Sigmoid colon (tissue), 7 donors: ENCODE measurements around the gene BNIPL. TPM values are rescaled to one million over a fixed set of nuclear protein-coding genes. Genes with fewer than 3 reads are reported as not detected.

ENCODE experiments used
- DNase-seq: peaks from one replicate; pipeline ENCODE4 v3.0.0-alpha.2; 2019
- H3K27ac ChIP-seq, 4 donors: fragments of 200-600 bp; sonication (generic); one replicate each; pipeline ENCODE4 v1.5.1; 2016 to 2019; ENCODE audit warnings: mild to moderate bottlenecking in 1 of 4
- H3K27me3 ChIP-seq, 3 donors: fragments of 200-600 bp; sonication (generic); one replicate each; pipeline ENCODE4 v1.5.1; 2019; ENCODE audit warnings: mild to moderate bottlenecking in 1 of 3
- H3K36me3 ChIP-seq, 4 donors: fragments of 200-600 bp; sonication (generic); one replicate each; pipeline ENCODE4 v1.5.1; 2016 to 2019
- H3K4me1 ChIP-seq, 4 donors: fragments of 200-600 bp; sonication (generic); one replicate each; pipeline ENCODE4 v1.5.1; 2017 to 2019
- H3K4me3 ChIP-seq, 4 donors: fragments of 200-600 bp; sonication (generic); one replicate each; pipeline ENCODE4 v1.5.1; 2017 to 2019; ENCODE audit warnings: mild to moderate bottlenecking in 2 of 4, moderate library complexity in 1 of 4
- H3K9me3 ChIP-seq, 4 donors: fragments of 200-600 bp in 3 of 4; sonication (generic) in 3 of 4; one replicate each; pipeline versions ENCODE4 v1.5.1 to v1.6.1; 2013 to 2019
- EP300 ChIP-seq, 4 donors: sonication (generic); formaldehyde crosslinking; IDR thresholded peaks; one replicate each; pipeline ENCODE4 v1.6.1; 2017; ENCODE audit warnings: antibody characterized with exemption in 4 of 4
- POLR2A ChIP-seq, 2 donors: fragments of 450-650 bp; IDR thresholded peaks; one replicate each; pipeline ENCODE4 v1.6.1; 2016; ENCODE audit warnings: antibody characterized with exemption in 2 of 2, mild to moderate bottlenecking in 2 of 2, moderate library complexity in 2 of 2
- POLR2AphosphoS5 ChIP-seq, 4 donors: sonication (generic); formaldehyde crosslinking; IDR thresholded peaks; one replicate each; pipeline ENCODE4 v1.6.1; 2017; ENCODE audit warnings: antibody characterized with exemption in 4 of 4
- WGBS, 2 donors: extraction: QIAGEN DNeasy Blood & Tissue Kit; methylation state at CpG; one replicate each; pipeline ENCODE4 v1.1.7; 2013; 5-methylcytosine and 5-hydroxymethylcytosine counted together
- intact Hi-C: fragments of 100-400 bp; cut with DNase I; formaldehyde crosslinking; loops from one replicate; pipeline ENCODE4 v1.15.1; 2023
- polyA plus RNA-seq, 3 donors: library from polyadenylated mRNA; stranded (reverse); fragments of 200-250 nt; gene quantifications; one replicate each; pipeline ENCODE4 v1.2.3, GENCODE V29; 2013
- small RNA-seq, 3 donors: library from RNA; depleted of rRNA; stranded (forward); fragments of <200 nt; gene quantifications; one replicate each; pipeline ENCODE3, GENCODE V24; 2016
- total RNA-seq, 4 donors: library from RNA; depleted of rRNA; stranded (reverse); fragments of >200 nt; gene quantifications; one replicate each; pipeline ENCODE4 v1.1.0, GENCODE V29; 2016
- TF ChIP-seq, protein P1 (sequence below), 4 experiments: fragments of 450-650 bp in 3 of 4; fragments of 200-600 bp in 1 of 4; IDR thresholded peaks; one replicate each; pipeline ENCODE4 v1.5.1; 2016 to 2019; ENCODE audit warnings: antibody characterized with exemption in 4 of 4, mild to moderate bottlenecking in 3 of 4, moderate library complexity in 2 of 4
- donor health status: healthy with polysubstance abuse.
- donor health status: Bipolar disorder and iron deficiency.
- donor health status: healthy.

Gene BNIPL
- total and polyA plus RNA-seq, 7 donors = 0.28 to 0.47 (median 0.36) TPM; not detected in 4

DNA sequence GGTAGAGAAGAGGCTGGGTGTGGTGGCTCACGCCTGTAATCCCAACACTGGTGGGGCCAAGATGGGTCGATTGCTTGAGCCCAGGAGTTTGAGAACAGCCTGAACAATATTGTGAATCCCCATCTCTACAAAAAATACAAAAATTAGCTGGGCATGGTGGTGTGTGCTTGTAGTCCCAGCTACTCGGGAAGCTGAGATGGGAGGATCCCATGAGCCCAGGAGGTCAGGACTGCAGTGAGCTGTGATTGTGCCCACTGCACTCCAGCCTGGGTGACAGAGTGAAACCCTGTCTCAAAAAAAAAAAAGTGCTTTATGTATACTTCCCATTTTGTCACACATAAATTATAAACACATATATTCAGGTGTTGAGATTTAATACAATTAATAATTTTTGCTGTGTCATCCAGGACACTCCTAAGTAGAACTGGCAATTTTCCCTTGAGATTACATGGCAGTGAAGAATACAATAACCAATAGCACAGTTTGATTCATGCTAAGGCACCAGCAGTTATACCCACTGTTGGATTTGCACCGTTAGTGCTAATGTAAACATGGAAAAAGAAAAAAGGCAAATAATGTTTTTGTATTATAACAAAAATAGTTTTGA, 49.7 kb downstream of the BNIPL start:
- Histone ChIP-seq H3K4me3 (no peak overlapping the region), H3K36me3 (no peaks in the 10 kb centered on the region), H3K27me3 (no peaks in the 10 kb centered on the region), H3K27ac (no peak overlapping the region), H3K9me3 (no peaks in the 10 kb centered on the region), H3K4me1 (no peaks in the 10 kb centered on the region)
- DNase-seq = no peak
- TF ChIP-seq, protein P1, sequence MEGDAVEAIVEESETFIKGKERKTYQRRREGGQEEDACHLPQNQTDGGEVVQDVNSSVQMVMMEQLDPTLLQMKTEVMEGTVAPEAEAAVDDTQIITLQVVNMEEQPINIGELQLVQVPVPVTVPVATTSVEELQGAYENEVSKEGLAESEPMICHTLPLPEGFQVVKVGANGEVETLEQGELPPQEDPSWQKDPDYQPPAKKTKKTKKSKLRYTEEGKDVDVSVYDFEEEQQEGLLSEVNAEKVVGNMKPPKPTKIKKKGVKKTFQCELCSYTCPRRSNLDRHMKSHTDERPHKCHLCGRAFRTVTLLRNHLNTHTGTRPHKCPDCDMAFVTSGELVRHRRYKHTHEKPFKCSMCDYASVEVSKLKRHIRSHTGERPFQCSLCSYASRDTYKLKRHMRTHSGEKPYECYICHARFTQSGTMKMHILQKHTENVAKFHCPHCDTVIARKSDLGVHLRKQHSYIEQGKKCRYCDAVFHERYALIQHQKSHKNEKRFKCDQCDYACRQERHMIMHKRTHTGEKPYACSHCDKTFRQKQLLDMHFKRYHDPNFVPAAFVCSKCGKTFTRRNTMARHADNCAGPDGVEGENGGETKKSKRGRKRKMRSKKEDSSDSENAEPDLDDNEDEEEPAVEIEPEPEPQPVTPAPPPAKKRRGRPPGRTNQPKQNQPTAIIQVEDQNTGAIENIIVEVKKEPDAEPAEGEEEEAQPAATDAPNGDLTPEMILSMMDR (IDR thresholded peaks at IDR 0.05) = no peak
- no peak for TF ChIP-seq POLR2A (IDR thresholded peaks at IDR 0.05)
- TF ChIP-seq EP300 (IDR thresholded peaks at IDR 0.05) = no peak
- TF ChIP-seq POLR2AphosphoS5 (IDR thresholded peaks at IDR 0.05) = no peak
- 76 to 80% methylated on average over 4 of the region's 4 CpGs for WGBS, 2 donors
- intact Hi-C loops = no loop called here

Small RNAs within 50 kb of the gene (small RNA-seq; reads per million reads assigned to genes)
- gene RNU6-884P = 0 reads per million in 3 donors

Other genes starting within 250 kb of the BNIPL start
- gene CTSK, start 228.3 kb upstream of the BNIPL start, total RNA-seq = 100 to 1,000 TPM in 1 of 4 donors, 10 to 100 TPM in 3; 33.5 to 114 (median 82.7) TPM
- gene CTSK, start 228.3 kb upstream of the BNIPL start, polyA plus RNA-seq = 10 to 100 TPM in 2 of 3 donors, 1 to 10 TPM in 1; 7.6 to 66.3 (median 56.5) TPM
- gene ARNT, start 160.0 kb upstream of the BNIPL start, total RNA-seq = 10 to 100 TPM; 39.9 to 64.8 (median 56.6) TPM
- gene ARNT, start 160.0 kb upstream of the BNIPL start, polyA plus RNA-seq = 10 to 100 TPM; 19.1 to 22.8 (median 21.5) TPM
- not detected for gene CTXND2, start 149.4 kb upstream of the BNIPL start, total RNA-seq
- not detected for gene CTXND2, start 149.4 kb upstream of the BNIPL start, polyA plus RNA-seq
- gene SETDB1, start 110.2 kb upstream of the BNIPL start, total RNA-seq = 10 to 100 TPM; 23.9 to 36.0 (median 30.3) TPM
- 10 to 100 TPM in 1 of 3 donors, 1 to 10 TPM in 2; 5.5 to 24.5 (median 9.0) TPM for gene SETDB1, start 110.2 kb upstream of the BNIPL start, polyA plus RNA-seq
- gene CERS2, start 61.8 kb upstream of the BNIPL start, total RNA-seq = 100 to 1,000 TPM in 1 of 4 donors, 10 to 100 TPM in 3; 68.7 to 103 (median 79.1) TPM
- 100 to 1,000 TPM in 1 of 3 donors, 10 to 100 TPM in 2; 50.6 to 115 (median 97.8) TPM for gene CERS2, start 61.8 kb upstream of the BNIPL start, polyA plus RNA-seq
- gene ANXA9, start 54.3 kb upstream of the BNIPL start, total RNA-seq = under 1 TPM in 1 of 4 donors, not detected in 3; 0.36 TPM
- under 1 TPM in 2 of 3 donors, not detected in 1; 0.45 to 0.60 TPM for gene ANXA9, start 54.3 kb upstream of the BNIPL start, polyA plus RNA-seq
- gene MINDY1, start 29.7 kb upstream of the BNIPL start, total RNA-seq = 10 to 100 TPM; 21.7 to 51.8 (median 27.0) TPM
- 10 to 100 TPM; 15.6 to 26.4 (median 22.1) TPM for gene MINDY1, start 29.7 kb upstream of the BNIPL start, polyA plus RNA-seq
- gene PRUNE1, start 28.1 kb upstream of the BNIPL start, total RNA-seq = 10 to 100 TPM; 16.7 to 33.9 (median 27.7) TPM
- gene PRUNE1, start 28.1 kb upstream of the BNIPL start, polyA plus RNA-seq = 10 to 100 TPM; 15.5 to 18.7 (median 18.6) TPM
- gene C1orf56, start 11.2 kb downstream of the BNIPL start, total RNA-seq = 1 to 10 TPM; 4.1 to 7.8 (median 7.0) TPM
- gene C1orf56, start 11.2 kb downstream of the BNIPL start, polyA plus RNA-seq = 1 to 10 TPM in 2 of 3 donors, under 1 TPM in 1; 0.46 to 2.3 (median 1.2) TPM
- gene CDC42SE1, start 23.0 kb downstream of the BNIPL start, total RNA-seq = 10 to 100 TPM; 37.8 to 53.6 (median 47.1) TPM
- gene CDC42SE1, start 23.0 kb downstream of the BNIPL start, polyA plus RNA-seq = 10 to 100 TPM; 35.4 to 82.8 (median 52.7) TPM
- gene MLLT11, start 23.8 kb downstream of the BNIPL start, total RNA-seq = 1 to 10 TPM; 2.1 to 5.0 (median 4.1) TPM
- 1 to 10 TPM in 1 of 3 donors, under 1 TPM in 2; 0.60 to 2.9 (median 0.69) TPM for gene MLLT11, start 23.8 kb downstream of the BNIPL start, polyA plus RNA-seq
- 10 to 100 TPM; 20.6 to 27.0 (median 25.3) TPM for gene GABPB2, start 34.2 kb downstream of the BNIPL start, total RNA-seq
- gene GABPB2, start 34.2 kb downstream of the BNIPL start, polyA plus RNA-seq = 1 to 10 TPM; 3.6 to 7.9 (median 4.2) TPM
- gene SEMA6C, start 110.0 kb downstream of the BNIPL start, total RNA-seq = 10 to 100 TPM in 2 of 4 donors, 1 to 10 TPM in 2; 5.0 to 20.6 (median 7.8) TPM
- 1 to 10 TPM in 2 of 3 donors, under 1 TPM in 1; 0.23 to 4.1 (median 1.2) TPM for gene SEMA6C, start 110.0 kb downstream of the BNIPL start, polyA plus RNA-seq
- 1 to 10 TPM; 1.9 to 9.5 (median 7.5) TPM for gene TNFAIP8L2, start 120.1 kb downstream of the BNIPL start, total RNA-seq
- gene TNFAIP8L2, start 120.1 kb downstream of the BNIPL start, polyA plus RNA-seq = 10 to 100 TPM; 11.4 to 12.7 (median 12.6) TPM
- gene LYSMD1, start 129.3 kb downstream of the BNIPL start, total RNA-seq = 10 to 100 TPM; 15.5 to 22.7 (median 19.0) TPM
- 1 to 10 TPM; 4.2 to 7.9 (median 7.8) TPM for gene LYSMD1, start 129.3 kb downstream of the BNIPL start, polyA plus RNA-seq
- gene SCNM1, start 129.6 kb downstream of the BNIPL start, total RNA-seq = 10 to 100 TPM; 17.5 to 24.2 (median 19.8) TPM
- 10 to 100 TPM; 35.4 to 42.4 (median 35.6) TPM for gene SCNM1, start 129.6 kb downstream of the BNIPL start, polyA plus RNA-seq
- 1 to 10 TPM in 1 of 4 donors, not detected in 3; 1.1 TPM for gene TMOD4, start 139.4 kb downstream of the BNIPL start, total RNA-seq
- gene TMOD4, start 139.4 kb downstream of the BNIPL start, polyA plus RNA-seq = 1 to 10 TPM in 1 of 3 donors, under 1 TPM in 1, not detected in 1; 0.07 to 2.1 TPM
- 10 to 100 TPM; 34.6 to 49.7 (median 44.8) TPM for gene VPS72, start 153.6 kb downstream of the BNIPL start, total RNA-seq
- gene VPS72, start 153.6 kb downstream of the BNIPL start, polyA plus RNA-seq = 10 to 100 TPM; 24.0 to 36.2 (median 32.4) TPM
- gene PIP5K1A, start 162.0 kb downstream of the BNIPL start, total RNA-seq = 10 to 100 TPM; 33.2 to 51.5 (median 37.8) TPM
- 10 to 100 TPM in 2 of 3 donors, 1 to 10 TPM in 1; 9.6 to 23.7 (median 19.0) TPM for gene PIP5K1A, start 162.0 kb downstream of the BNIPL start, polyA plus RNA-seq
- 100 to 1,000 TPM; 138 to 194 (median 173) TPM for gene PSMD4, start 218.1 kb downstream of the BNIPL start, total RNA-seq
- gene PSMD4, start 218.1 kb downstream of the BNIPL start, polyA plus RNA-seq = 100 to 1,000 TPM; 111 to 176 (median 111) TPM
- gene ZNF687, start 245.7 kb downstream of the BNIPL start, total RNA-seq = 10 to 100 TPM; 17.6 to 24.2 (median 18.3) TPM
- 10 to 100 TPM in 2 of 3 donors, 1 to 10 TPM in 1; 6.6 to 16.6 (median 10.4) TPM for gene ZNF687, start 245.7 kb downstream of the BNIPL start, polyA plus RNA-seq